ENCODE measurements around the gene LINGO3. TPM values are rescaled to one million over a fixed set of nuclear protein-coding genes. Genes with fewer than 3 reads are reported as not detected.

Gene LINGO3
- total RNA-seq, 2 donors from 2014 or later: not detected

DNA sequence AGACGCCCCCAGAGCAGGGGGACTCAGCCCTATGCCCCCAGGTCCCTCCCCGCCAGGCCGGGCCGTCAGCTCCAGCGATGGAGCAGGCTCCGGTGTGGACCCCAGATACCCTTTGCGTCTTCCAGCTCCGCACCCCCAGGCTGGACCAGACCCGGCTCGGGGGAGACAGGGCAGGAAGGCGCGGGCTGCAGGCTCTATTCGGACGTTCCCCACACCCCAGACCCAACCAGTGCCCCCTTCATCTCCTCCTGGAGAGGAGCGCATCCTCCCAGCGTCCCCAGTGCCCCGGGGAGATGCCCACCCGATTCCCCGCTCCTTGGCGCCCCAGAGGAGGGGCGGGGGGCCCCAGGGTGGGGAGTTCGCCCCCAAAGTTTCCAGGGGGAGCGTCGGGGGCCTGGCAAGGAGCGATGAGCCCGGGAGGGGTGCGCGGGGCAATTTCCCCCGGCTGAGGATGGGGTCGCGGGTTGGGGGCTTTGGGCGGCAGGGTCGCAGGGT is 389 bp downstream of the LINGO3 start:
- Histone ChIP-seq H3K27me3 (peaks cover 0 to 11% of the 10 kb centered on the region in 2 donors), H3K9me3 (no peaks in the 10 kb centered on the region), H3K36me3 (no peaks in the 10 kb centered on the region), H3K4me3 (no peak overlapping the region), H3K4me1 (peaks cover 0 to 10% of the 10 kb centered on the region in 2 donors), H3K27ac (no peak overlapping the region)
- no peak for DNase-seq (ENCODE audit: low spot score)
- TF ChIP-seq, protein P1, sequence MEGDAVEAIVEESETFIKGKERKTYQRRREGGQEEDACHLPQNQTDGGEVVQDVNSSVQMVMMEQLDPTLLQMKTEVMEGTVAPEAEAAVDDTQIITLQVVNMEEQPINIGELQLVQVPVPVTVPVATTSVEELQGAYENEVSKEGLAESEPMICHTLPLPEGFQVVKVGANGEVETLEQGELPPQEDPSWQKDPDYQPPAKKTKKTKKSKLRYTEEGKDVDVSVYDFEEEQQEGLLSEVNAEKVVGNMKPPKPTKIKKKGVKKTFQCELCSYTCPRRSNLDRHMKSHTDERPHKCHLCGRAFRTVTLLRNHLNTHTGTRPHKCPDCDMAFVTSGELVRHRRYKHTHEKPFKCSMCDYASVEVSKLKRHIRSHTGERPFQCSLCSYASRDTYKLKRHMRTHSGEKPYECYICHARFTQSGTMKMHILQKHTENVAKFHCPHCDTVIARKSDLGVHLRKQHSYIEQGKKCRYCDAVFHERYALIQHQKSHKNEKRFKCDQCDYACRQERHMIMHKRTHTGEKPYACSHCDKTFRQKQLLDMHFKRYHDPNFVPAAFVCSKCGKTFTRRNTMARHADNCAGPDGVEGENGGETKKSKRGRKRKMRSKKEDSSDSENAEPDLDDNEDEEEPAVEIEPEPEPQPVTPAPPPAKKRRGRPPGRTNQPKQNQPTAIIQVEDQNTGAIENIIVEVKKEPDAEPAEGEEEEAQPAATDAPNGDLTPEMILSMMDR (IDR thresholded peaks at IDR 0.05): no peak

DNA sequence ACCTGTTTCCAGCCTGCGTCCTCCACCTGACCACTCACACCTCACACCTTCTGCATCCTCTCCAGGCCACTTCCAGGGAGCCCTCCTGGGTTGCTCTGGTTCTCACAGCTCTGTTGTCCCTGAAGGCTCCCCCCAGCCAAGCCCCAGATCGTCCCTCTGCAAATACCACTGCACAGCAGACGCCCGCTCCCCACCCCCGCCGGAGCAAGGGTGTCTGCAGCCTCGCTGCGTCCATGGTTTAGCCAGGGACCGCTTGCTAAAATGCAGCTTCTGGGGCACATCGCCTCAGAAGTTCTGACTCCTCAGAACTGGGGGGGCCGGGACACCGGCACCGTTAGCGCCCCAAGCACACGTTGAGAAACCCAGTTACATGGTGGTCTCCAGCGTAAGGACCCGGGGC is 983 bp downstream of the LINGO3 start:
- H3K9me3 ChIP-seq: no peaks in the 10 kb centered on the region
- H3K36me3 ChIP-seq: no peaks in the 10 kb centered on the region
- peaks cover 0 to 6% of the 10 kb centered on the region in 2 donors for H3K27me3 ChIP-seq
- no peak for DNase-seq (ENCODE audit: low spot score)
- TF ChIP-seq, protein P1 (IDR thresholded peaks at IDR 0.05): no peak
- no peak overlapping the region for H3K27ac ChIP-seq
- peaks cover 0 to 16% of the 10 kb centered on the region in 2 donors for H3K4me1 ChIP-seq
- H3K4me3 ChIP-seq: no peak overlapping the region

DNA sequence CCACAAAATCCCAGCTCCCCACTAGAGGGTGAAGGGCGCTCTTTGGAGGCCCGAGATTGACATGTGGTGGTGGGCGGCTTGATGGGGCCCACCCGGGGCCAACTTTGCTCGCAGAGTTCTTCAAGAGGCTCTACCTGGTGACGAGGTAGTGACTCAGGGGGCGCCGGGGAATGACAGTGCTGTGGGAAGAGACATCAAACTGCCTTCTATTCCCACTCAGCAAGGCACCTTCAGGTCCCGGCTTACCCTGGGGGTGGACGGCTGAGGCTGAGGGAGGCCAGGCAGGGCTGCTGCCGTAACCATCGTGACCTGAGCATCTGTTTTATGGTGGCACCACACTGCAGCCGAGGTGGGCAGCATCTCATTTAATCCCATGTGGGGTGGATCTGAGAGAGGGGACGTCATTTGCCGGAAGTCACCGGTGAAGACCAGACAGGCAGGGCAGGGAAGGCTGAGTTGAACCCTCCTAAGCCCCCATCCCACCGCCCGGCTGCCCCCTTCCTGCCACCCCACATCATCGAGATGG is 1.6 kb downstream of the LINGO3 start:
- H3K4me1 ChIP-seq: peaks cover 0 to 16% of the 10 kb centered on the region in 2 donors
- H3K9me3 ChIP-seq: no peaks in the 10 kb centered on the region
- H3K27me3 ChIP-seq: peaks cover 0 to 6% of the 10 kb centered on the region in 2 donors
- H3K36me3 ChIP-seq: no peaks in the 10 kb centered on the region
- H3K27ac ChIP-seq: no peak overlapping the region
- no peak overlapping the region for H3K4me3 ChIP-seq
- TF ChIP-seq, protein P1 (IDR thresholded peaks at IDR 0.05): no peak
- no peak for DNase-seq (ENCODE audit: low spot score)

DNA sequence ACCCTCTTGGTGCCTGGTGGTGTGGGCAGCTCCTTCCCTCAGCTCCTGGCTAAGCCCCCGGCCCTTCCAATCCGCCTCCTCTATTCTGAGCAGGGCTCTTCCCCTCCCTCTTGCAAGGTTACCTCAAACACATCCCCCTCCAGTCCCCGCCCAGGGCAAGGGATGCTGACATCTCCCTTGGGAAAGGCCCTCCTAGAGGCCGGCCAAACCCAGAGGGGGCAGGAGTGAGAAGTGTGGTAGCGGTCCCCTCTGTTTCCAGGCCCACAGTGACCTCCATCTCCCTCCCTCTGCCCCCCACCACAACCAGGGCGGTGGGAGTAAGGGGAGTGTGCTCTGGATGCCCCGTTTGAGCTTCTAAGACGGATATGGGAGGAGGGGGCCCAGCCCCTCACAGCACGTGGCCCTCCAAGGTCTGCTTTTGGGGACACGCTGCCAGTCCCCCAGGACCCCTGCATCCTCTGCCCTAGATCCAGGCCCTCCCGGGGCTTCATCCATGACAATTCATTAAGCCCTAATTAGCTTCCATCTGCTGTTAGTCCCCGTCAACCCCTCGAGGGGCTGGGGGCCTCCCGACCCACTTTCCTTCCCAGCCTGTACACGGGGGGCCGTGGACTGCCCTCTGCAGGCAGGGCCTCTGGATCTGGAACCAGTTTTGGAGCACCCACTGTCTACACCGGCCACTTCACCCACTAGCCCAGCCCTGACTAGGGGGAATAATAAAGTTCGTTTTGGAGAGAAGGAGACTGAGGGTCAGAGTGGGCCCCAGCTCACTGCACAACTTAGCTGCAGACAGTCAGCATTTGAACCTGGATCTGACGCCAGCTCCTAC is 2.3 kb downstream of the LINGO3 start:
- TF ChIP-seq, protein P1 (IDR thresholded peaks at IDR 0.05): no peak
- peaks cover 0 to 6% of the 10 kb centered on the region in 2 donors for H3K27me3 ChIP-seq
- H3K27ac ChIP-seq: no peak overlapping the region
- H3K36me3 ChIP-seq: no peaks in the 10 kb centered on the region
- H3K9me3 ChIP-seq: no peaks in the 10 kb centered on the region
- DNase-seq (ENCODE audit: low spot score): no peak
- H3K4me3 ChIP-seq: no peak overlapping the region
- H3K4me1 ChIP-seq: peaks cover 0 to 16% of the 10 kb centered on the region in 2 donors

DNA sequence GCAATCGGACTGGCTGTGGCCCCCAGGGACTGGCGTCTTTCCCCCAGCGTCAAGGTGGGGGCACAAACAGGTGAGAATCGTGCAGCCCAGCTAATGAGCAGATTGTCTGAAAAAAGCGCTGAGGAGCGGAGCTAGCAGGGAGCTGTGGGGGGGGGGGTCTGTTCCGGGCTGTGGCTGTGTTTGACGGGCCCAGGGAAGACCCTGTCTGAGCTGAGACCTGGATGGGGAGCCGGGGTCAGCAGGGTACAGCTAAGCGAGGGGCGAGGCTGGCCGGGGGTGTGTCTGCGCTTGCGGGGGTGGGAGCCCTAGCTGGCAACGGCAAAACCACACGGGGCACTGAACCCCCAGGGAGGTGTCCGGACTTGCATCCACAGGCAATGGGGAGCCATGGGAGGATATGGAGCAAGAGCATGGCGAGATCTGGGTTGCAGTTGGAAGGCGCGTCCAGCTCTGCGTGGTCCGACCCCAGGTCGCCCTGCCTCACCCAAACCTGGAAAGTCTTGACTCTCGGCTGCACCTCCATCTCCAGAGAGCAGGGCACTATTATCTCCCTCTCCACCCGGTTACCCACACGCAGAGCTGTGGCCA is 4.6 kb downstream of the LINGO3 start:
- DNase-seq (ENCODE audit: low spot score): no peak
- H3K4me1 ChIP-seq: peaks cover 0 to 16% of the 10 kb centered on the region in 2 donors
- peaks cover 0 to 6% of the 10 kb centered on the region in 2 donors for H3K27me3 ChIP-seq

More for the DNA sequence above, 4.6 kb downstream of the LINGO3 start:
- no peak overlapping the region for H3K27ac ChIP-seq
- TF ChIP-seq, protein P1 (IDR thresholded peaks at IDR 0.05): no peak
- H3K4me3 ChIP-seq: no peak overlapping the region
- no peaks in the 10 kb centered on the region for H3K9me3 ChIP-seq
- H3K36me3 ChIP-seq: no peaks in the 10 kb centered on the region
